ENCODE results near the gene KIF19. TPM values are rescaled to one million over a fixed set of nuclear protein-coding genes. Genes with fewer than 3 reads are reported as not detected.

Gene KIF19
- total and polyA plus RNA-seq, 5 experiments from 2014 or later = 1.1 TPM; not detected in 4

DNA sequence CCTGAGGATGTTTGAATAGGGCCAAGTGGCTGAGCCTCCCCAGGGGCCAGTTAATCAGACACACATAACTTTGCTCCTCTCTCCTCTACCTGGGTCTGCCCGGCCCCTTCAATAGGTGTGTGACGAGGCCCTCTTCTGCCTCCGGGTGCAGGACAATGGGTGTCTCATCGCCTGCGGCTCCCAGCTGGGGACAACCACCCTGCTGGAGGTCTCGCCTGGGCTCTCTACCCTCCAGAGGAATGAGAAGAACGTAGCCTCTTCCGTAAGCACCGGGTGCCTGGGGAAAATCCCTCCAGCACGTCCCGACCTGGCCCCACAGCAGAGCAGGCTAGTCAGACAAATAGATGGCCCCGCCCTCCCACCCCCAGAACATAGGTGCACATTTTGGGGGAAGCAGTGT, 16.1 kb upstream of the KIF19 start:
- Mint-ChIP-seq H3K4me3 (no peak overlapping the region), H3K36me3 (peaks cover 0 to 7% (median 0%) of the 10 kb centered on the region in 3 donors), H3K4me1 (peaks cover 0 to 8% (median 5%) of the 10 kb centered on the region in 4 donors), H3K27me3 (peaks cover 0 to 7% (median 4%) of the 10 kb centered on the region in 5 donors), H3K27ac (peak overlapping the region in 1 of 10 donors; percentile 24), H3K9me3 (peaks cover 0 to 16% (median 0%) of the 10 kb centered on the region in 9 donors)
- DNase-seq (no peak), ATAC-seq (no peak)
- POLR2A ChIA-PET = no interaction called here

DNA sequence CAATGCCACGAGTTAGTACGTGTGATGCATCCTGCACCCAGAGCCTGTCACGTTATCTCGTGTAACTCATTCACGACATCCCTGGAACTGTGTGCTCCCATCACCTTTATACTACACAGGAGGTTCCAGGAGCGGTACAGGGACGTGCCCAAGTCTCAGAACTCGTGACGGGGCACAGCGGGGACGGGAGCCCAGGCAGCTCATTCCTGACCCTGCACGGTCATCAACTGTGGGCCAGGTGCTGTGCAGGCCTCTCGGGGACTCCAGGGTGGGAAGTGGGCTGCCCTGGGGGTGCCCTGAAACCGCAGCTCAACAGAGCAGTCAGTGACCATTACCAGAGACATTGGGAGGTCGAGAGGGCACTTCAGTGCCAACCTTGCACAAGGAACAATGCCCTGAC, 11.1 kb upstream of the KIF19 start:
- peaks cover 0 to 7% (median 0%) of the 10 kb centered on the region in 3 donors for H3K36me3 Mint-ChIP-seq
- no peak overlapping the region for H3K27ac Mint-ChIP-seq
- H3K9me3 Mint-ChIP-seq = peaks cover 0 to 16% (median 0%) of the 10 kb centered on the region in 9 donors
- H3K4me3 Mint-ChIP-seq = no peak overlapping the region
- H3K4me1 Mint-ChIP-seq = no peaks in the 10 kb centered on the region
- no peak for ATAC-seq
- DNase-seq = no peak
- POLR2A ChIA-PET = no interaction called here
- peaks cover 0 to 12% (median 0%) of the 10 kb centered on the region in 5 donors for H3K27me3 Mint-ChIP-seq

DNA sequence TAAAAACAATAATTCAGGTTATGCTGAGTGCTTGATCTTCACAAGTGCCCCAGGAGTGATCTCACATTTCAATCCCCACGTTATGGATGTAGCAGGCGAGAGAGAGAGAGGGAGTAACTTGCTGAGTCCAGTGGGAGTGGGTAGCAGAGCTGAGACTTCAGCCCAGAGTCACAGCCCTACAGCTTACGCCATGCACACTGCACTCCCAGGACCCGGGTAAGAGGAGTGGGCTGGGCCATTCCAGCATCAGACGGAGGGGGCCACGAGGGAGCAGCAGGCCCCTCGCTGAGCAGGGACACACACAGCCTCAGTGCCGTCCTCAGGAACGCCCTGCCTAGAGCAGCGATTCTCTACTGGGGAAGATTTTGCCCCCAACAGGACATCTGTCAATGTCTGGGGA, 9.8 kb upstream of the KIF19 start:
- peaks cover 0 to 16% (median 0%) of the 10 kb centered on the region in 9 donors for H3K9me3 Mint-ChIP-seq
- H3K27ac Mint-ChIP-seq = no peak overlapping the region
- ATAC-seq (no peak), DNase-seq (no peak)
- peaks cover 0 to 12% (median 0%) of the 10 kb centered on the region in 5 donors for H3K27me3 Mint-ChIP-seq
- H3K36me3 Mint-ChIP-seq = peaks cover 0 to 7% (median 0%) of the 10 kb centered on the region in 3 donors
- H3K4me3 Mint-ChIP-seq = no peak overlapping the region
- POLR2A ChIA-PET = no interaction called here
- H3K4me1 Mint-ChIP-seq = no peaks in the 10 kb centered on the region

DNA sequence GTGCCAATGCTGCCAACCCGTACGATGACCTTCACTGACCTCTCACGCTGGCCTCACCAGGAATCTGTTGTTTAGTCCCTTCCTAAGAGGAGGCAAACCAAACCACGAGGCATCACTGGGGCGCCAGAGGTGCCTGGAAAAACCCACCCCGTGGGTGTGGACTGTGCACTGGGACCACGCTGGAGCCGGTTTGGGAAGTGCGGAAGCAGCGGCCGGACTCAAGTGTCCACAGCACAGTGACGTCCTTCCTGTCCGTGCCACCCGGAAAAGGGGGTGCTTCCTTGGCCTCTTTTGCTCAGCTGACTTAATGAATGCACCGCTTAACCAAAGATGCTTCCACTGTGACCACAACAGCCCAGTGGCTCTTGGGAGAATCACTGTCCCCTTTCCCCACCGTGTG, 9.0 kb upstream of the KIF19 start:
- Mint-ChIP-seq H3K36me3 (peaks cover 0 to 4% (median 0%) of the 10 kb centered on the region in 3 donors), H3K4me3 (no peak overlapping the region), H3K9me3 (peaks cover 0 to 16% (median 0%) of the 10 kb centered on the region in 9 donors), H3K27ac (no peak overlapping the region), H3K4me1 (no peaks in the 10 kb centered on the region), H3K27me3 (peaks cover 0 to 14% (median 4%) of the 10 kb centered on the region in 5 donors)
- POLR2A ChIA-PET = no interaction called here
- no peak for ATAC-seq
- DNase-seq = no peak

DNA sequence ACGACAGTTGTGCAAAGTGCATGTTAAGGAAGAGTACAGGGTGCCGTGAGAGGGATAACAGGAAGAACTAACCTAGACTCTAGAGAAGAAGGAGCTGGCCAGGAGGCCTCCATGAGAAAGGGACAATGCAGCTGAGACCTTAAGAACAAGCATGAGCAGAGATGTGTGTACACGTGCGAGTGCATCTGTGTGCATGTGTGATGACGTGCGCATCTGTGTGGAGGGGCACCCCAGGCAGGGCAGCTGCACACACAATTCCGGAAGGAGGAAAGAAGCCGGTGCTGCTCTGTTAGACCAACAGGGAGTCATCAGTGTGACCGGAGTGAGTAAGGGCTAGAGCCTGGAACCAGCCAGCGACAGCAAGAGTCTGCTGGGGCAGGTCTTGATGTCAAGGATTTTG, 7.6 kb upstream of the KIF19 start:
- DNase-seq (no peak), ATAC-seq (no peak)
- no peak overlapping the region for H3K4me3 Mint-ChIP-seq
- POLR2A ChIA-PET = no interaction called here
- H3K9me3 Mint-ChIP-seq = peaks cover 0 to 4% (median 0%) of the 10 kb centered on the region in 9 donors
- no peaks in the 10 kb centered on the region for H3K4me1 Mint-ChIP-seq
- H3K27ac Mint-ChIP-seq = peak overlapping the region in 1 of 10 donors; percentile 37
- H3K36me3 Mint-ChIP-seq = no peaks in the 10 kb centered on the region
- peaks cover 3 to 21% (median 8%) of the 10 kb centered on the region in 5 donors for H3K27me3 Mint-ChIP-seq

DNA sequence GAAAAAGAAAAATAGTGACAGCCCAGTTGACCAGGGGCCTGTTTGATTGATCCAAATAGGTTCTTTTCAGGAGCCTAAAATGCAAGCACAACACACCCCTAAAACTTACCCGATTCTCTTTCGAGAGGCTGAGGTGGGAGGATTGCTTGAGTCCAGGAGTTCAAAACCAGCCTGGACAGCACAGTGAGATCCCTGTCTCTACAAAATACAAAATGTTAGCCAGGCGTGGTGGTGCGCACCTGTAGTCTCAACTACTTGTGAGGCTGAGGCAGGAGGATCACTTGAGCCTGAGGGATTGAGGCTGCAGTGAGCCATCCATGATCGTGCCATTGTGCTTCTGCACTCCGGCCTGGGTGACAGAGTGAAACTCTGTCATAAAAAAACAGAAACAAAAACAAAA, 1.5 kb upstream of the KIF19 start:
- DNase-seq = no peak
- H3K27me3 Mint-ChIP-seq = peaks cover 8 to 45% (median 29%) of the 10 kb centered on the region in 5 donors
- no peak for ATAC-seq
- H3K27ac Mint-ChIP-seq = peak overlapping the region in 1 of 10 donors; percentile 53
- no peaks in the 10 kb centered on the region for H3K36me3 Mint-ChIP-seq
- peak overlapping the region in 4 of 10 donors; percentile 48 to 67 (median 56) for H3K4me3 Mint-ChIP-seq
- no peaks in the 10 kb centered on the region for H3K9me3 Mint-ChIP-seq
- H3K4me1 Mint-ChIP-seq = peaks cover 4 to 29% (median 19%) of the 10 kb centered on the region in 4 donors
- POLR2A ChIA-PET = no interaction called here

DNA sequence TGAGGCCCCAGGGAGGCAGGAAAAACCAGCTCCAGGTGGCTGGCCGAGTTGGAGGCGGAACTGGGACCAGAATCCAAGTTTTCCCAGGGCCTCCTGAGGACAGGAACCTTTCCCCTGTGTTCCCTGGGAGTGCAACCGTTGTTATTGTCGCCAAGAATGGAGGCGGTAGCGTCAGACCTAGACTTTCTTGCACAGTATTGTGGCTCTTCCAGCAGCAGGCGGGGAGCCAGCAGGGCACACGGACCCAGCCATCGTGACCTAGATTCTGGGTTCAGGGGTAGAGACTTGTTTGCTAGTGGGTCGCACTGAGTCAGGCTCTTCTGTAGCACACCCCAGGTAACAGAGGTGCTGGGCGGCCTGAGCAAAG, 667 bp upstream of the KIF19 start:
- Mint-ChIP-seq H3K27ac (peak overlapping the region in 1 of 10 donors; percentile 55), H3K9me3 (no peaks in the 10 kb centered on the region), H3K4me3 (peak overlapping the region; percentile 48 to 74 (median 62)), H3K4me1 (peaks cover 4 to 31% (median 21%) of the 10 kb centered on the region in 4 donors), H3K36me3 (no peaks in the 10 kb centered on the region), H3K27me3 (peaks cover 8 to 50% (median 29%) of the 10 kb centered on the region in 5 donors)
- POLR2A ChIA-PET = no interaction called here
- peak; percentile 37 to 44 for ATAC-seq
- no peak for DNase-seq

DNA sequence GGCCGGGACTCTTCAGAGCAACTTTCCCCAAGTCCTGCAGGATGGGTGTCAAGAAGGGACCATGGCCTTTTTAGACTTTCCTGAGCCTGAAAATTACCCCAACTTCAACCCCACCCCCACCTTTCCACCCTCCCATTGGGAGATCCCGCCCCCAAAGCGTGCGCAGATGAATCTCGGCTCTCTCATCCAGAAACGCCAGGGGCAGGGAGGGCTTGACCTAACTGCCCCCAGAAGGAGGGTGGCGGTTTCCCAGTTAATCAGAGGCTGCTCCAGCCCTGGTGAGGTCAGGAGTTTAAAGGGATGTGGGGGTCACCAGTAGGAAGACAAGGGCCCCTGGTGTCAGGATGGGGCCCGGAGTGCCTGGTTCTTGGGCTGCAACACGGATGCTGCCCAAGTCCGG, 480 bp downstream of the KIF19 start:
- no peaks in the 10 kb centered on the region for H3K9me3 Mint-ChIP-seq
- peaks cover 8 to 48% (median 29%) of the 10 kb centered on the region in 5 donors for H3K27me3 Mint-ChIP-seq
- DNase-seq = no peak
- H3K4me1 Mint-ChIP-seq = peaks cover 4 to 31% (median 21%) of the 10 kb centered on the region in 4 donors
- H3K36me3 Mint-ChIP-seq = no peaks in the 10 kb centered on the region
- peak overlapping the region in 1 of 10 donors; percentile 48 for H3K27ac Mint-ChIP-seq
- POLR2A ChIA-PET = no interaction called here
- H3K4me3 Mint-ChIP-seq = peak overlapping the region in 9 of 10 donors; percentile 33 to 64 (median 50)
- ATAC-seq = no peak

DNA sequence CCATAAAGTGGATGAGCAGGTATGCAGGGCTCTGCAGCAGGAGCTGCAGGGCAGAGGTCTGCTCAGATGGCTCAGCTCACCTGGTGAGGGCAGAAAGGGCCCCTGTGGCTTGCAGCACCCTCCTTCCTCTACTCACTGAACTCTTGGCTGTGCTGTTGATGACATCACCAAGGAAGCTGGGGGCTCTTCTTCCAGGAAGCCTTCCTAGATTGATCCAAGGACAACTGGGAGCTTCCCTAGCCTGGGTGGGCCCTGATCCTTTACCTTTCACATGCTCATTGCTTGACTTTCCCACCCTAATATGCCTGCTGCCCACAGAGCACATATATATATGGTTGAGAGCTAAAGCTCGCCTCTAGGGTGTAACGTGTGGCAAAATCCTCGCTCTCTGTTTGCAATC, 2.5 kb downstream of the KIF19 start:
- no peak for ATAC-seq
- no peaks in the 10 kb centered on the region for H3K9me3 Mint-ChIP-seq
- H3K36me3 Mint-ChIP-seq = no peaks in the 10 kb centered on the region
- POLR2A ChIA-PET = no interaction called here
- H3K27me3 Mint-ChIP-seq = peaks cover 5 to 29% (median 23%) of the 10 kb centered on the region in 5 donors
- peak overlapping the region in 1 of 10 donors; percentile 18 for H3K27ac Mint-ChIP-seq
- H3K4me1 Mint-ChIP-seq = peaks cover 6 to 31% (median 21%) of the 10 kb centered on the region in 4 donors
- no peak overlapping the region for H3K4me3 Mint-ChIP-seq
- DNase-seq = no peak

DNA sequence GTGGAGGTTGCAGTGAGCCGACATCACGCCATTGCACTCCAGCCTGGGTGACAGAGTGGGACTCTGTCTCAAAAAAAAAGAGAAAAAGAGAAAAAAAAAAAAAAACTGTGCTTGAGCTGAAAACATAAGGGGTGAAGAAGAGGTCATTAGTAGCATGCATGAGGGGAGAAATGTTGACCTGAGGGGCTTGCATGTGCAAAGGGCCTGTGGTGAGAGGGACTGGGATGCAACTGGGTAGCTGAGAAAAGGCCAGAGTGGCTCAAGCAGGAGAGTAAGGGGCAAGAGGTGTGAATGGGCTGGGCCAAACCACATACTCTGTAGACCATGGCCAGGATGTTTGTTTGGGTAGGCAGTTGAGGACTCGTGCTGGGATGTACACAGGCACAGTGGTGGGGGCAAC, 3.4 kb downstream of the KIF19 start:
- ATAC-seq (no peak), DNase-seq (no peak)
- POLR2A ChIA-PET = no interaction called here
- H3K9me3 Mint-ChIP-seq = no peaks in the 10 kb centered on the region
- H3K27me3 Mint-ChIP-seq = peaks cover 5 to 29% (median 23%) of the 10 kb centered on the region in 5 donors
- peak overlapping the region in 1 of 10 donors; percentile 77 for H3K27ac Mint-ChIP-seq
- peaks cover 6 to 29% (median 21%) of the 10 kb centered on the region in 4 donors for H3K4me1 Mint-ChIP-seq
- no peaks in the 10 kb centered on the region for H3K36me3 Mint-ChIP-seq
- H3K4me3 Mint-ChIP-seq = peak overlapping the region in 1 of 10 donors; percentile 19

DNA sequence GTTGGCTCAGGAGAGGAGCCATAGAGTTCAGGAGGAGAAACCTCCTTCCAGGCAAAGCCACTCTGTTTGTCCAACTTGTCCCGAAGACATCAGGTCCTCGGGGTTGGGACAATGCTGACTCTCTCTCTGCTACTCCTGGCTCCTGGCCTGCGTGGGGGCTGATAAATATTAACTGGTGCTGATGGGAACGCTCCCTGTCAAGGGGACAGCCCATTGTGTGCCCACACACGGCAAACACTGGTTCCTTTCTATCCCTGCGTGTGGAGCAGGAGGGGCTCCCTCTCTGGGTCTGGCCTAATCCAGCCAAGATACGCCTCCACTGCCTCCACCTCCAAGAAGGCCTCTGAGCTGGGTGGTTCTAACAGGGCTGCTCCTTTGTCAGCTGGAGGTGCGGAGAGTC, 4.4 kb downstream of the KIF19 start:
- no peak overlapping the region for H3K4me3 Mint-ChIP-seq
- peaks cover 4 to 29% (median 18%) of the 10 kb centered on the region in 5 donors for H3K27me3 Mint-ChIP-seq
- no peak overlapping the region for H3K27ac Mint-ChIP-seq
- ATAC-seq (no peak), DNase-seq (no peak)
- H3K9me3 Mint-ChIP-seq = no peaks in the 10 kb centered on the region
- peaks cover 6 to 25% (median 19%) of the 10 kb centered on the region in 4 donors for H3K4me1 Mint-ChIP-seq
- H3K36me3 Mint-ChIP-seq = no peaks in the 10 kb centered on the region
- POLR2A ChIA-PET = interaction anchor here (0.5 kb wide), 1 partner anchor 863 kb away, joined by 3 read pairs; no protein-coding TSS in a partner anchor

DNA sequence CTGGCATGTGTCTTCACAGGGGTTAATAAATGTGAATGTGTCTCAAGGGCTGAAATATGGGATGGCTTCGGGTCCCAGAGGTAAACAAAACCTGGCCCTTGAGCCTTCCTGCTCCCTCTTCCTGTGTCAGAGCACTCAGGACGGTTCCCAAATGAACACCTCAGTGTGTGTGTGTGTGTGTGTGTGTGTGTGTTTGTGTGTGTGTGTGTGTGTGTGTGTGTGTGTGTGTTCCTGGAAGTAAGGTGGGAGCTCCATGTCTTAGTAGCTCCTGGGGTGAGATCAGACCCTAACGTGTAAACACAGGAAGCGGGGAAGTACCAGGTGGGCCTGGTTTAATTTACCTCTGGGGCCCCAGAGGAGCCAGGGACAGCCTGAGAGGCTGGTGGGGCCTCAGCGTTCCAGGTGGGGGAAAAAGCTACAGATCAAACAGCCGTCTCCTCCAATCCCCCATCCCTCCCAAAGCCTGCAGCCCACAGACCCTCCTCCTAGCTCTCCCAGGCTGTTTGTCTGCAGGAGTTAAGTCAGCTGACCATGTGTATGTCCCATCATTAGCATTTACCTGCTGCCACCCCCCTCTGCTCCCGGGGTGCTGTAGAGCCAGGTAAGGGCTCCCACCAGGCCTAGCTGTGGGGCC, 6.1 kb downstream of the KIF19 start:
- ATAC-seq (no peak), DNase-seq (no peak)
- Mint-ChIP-seq H3K4me3 (no peak overlapping the region), H3K27me3 (peaks cover 0 to 20% (median 8%) of the 10 kb centered on the region in 5 donors), H3K27ac (no peak overlapping the region), H3K36me3 (no peaks in the 10 kb centered on the region), H3K9me3 (no peaks in the 10 kb centered on the region), H3K4me1 (peaks cover 2 to 15% (median 11%) of the 10 kb centered on the region in 4 donors)
- POLR2A ChIA-PET = no interaction called here

DNA sequence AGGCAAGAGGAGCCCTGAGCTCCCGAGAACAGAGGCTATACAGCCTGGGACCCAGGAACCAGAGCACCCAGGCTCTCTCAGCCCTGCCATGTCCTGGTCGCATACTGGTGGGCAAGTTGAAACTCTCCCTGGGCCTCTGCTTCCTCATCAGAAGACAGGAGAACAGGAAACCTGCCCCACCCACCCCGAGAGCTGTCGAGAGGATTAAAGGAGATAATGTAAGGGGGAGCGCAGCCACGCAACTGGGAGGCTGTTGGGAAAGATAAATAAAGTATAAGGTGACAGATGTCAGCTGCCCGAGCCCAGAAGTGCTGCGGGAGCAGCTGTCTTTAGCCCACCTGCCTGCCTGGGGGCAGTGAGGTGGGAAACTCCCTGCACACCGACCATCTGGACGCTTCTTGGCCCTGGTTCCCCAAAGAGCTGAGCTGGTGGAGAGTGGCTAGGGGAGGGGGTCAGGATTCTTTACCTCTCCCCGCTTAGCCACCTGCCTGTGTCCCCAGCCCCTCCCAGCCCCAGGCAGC, 6.8 kb downstream of the KIF19 start:
- ATAC-seq = no peak
- no peak for DNase-seq
- Mint-ChIP-seq H3K4me3 (no peak overlapping the region), H3K36me3 (no peaks in the 10 kb centered on the region), H3K27me3 (peaks cover 0 to 19% (median 1%) of the 10 kb centered on the region in 5 donors), H3K9me3 (no peaks in the 10 kb centered on the region), H3K4me1 (peaks cover 2 to 13% (median 10%) of the 10 kb centered on the region in 4 donors), H3K27ac (no peak overlapping the region)
- POLR2A ChIA-PET = no interaction called here

Data from naive thymus-derived CD8-positive, alpha-beta T cell (primary cell).